ENCODE results near the gene CDH23.
A peak's percentile ranks its signal among the peaks of the same experiment; 100 is the strongest.
"Not testable (repeated sequence)": the region's sequence is repeated elsewhere in the genome, so short reads cannot be mapped to it uniquely, and the experiment has no call there.

Gene CDH23

GRCh38 chr10:71396711-71397295 is at the start of gene CDH23:
CDH23 (plus strand) TSS chr10:71396920; CDS start chr10:71439832, 42,912 bp downstream.
- DNase-seq, result no peak

GRCh38 chr10:71347587-71348395 is 48.9 kb upstream of the CDH23 start:
- DNase-seq, result no peak

- DNase-seq, result no peak
These were observed 47.9 kb upstream of the CDH23 start for GRCh38 chr10:71348850-71349249.

- no peak for DNase-seq
These were observed 47.3 kb upstream of the CDH23 start for GRCh38 chr10:71349406-71349805.

- DNase-seq, result no peak
These were observed 45.6 kb upstream of the CDH23 start for GRCh38 chr10:71351087-71351486.

- DNase-seq, result no peak
These were observed 44.9 kb upstream of the CDH23 start for GRCh38 chr10:71351628-71352319.

- DNase-seq, result no peak
These were observed 43.1 kb upstream of the CDH23 start for GRCh38 chr10:71353639-71354038.

- no peak for DNase-seq
These were observed 41.9 kb upstream of the CDH23 start for GRCh38 chr10:71354776-71355175.

- DNase-seq, result no peak
These were observed 40.8 kb upstream of the CDH23 start for GRCh38 chr10:71355886-71356285.

- DNase-seq, result no peak
These were observed 38.9 kb upstream of the CDH23 start for GRCh38 chr10:71357792-71358265.

GRCh38 chr10:71358277-71358676 is 38.4 kb upstream of the CDH23 start:
- no peak for DNase-seq

GRCh38 chr10:71358906-71359305 is 37.8 kb upstream of the CDH23 start:
- not testable (repeated sequence) for DNase-seq

- peak; percentile 49 for DNase-seq
These were observed 37.2 kb upstream of the CDH23 start for GRCh38 chr10:71359364-71360046.

- no peak for DNase-seq
These were observed 36.0 kb upstream of the CDH23 start for GRCh38 chr10:71360735-71361134.

- DNase-seq, result no peak
These were observed 35.1 kb upstream of the CDH23 start for GRCh38 chr10:71361581-71361980.

- no peak for DNase-seq
These were observed 34.6 kb upstream of the CDH23 start for GRCh38 chr10:71362141-71362540.

- DNase-seq, result no peak
These were observed 32.8 kb upstream of the CDH23 start for GRCh38 chr10:71363936-71364335.

GRCh38 chr10:71365366-71365765 is 31.4 kb upstream of the CDH23 start:
- no peak for DNase-seq

GRCh38 chr10:71366690-71367089 is 30.0 kb upstream of the CDH23 start:
- no peak for DNase-seq

GRCh38 chr10:71367271-71367670 is 29.4 kb upstream of the CDH23 start:
- DNase-seq, result no peak

- no peak for DNase-seq
These were observed 28.5 kb upstream of the CDH23 start for GRCh38 chr10:71368176-71368575.

GRCh38 chr10:71368643-71369042 is 28.1 kb upstream of the CDH23 start:
- no peak for DNase-seq

- no peak for DNase-seq
These were observed 27.1 kb upstream of the CDH23 start for GRCh38 chr10:71369602-71370001.
